ENCODE results near the gene PDE4D. TPM values are rescaled to one million over a fixed set of nuclear protein-coding genes. Genes with fewer than 3 reads are reported as not detected.

The PDE4D gene
- total and polyA plus RNA-seq, 4 donors, result 12.8 to 167 (median 44.5) TPM

DNA sequence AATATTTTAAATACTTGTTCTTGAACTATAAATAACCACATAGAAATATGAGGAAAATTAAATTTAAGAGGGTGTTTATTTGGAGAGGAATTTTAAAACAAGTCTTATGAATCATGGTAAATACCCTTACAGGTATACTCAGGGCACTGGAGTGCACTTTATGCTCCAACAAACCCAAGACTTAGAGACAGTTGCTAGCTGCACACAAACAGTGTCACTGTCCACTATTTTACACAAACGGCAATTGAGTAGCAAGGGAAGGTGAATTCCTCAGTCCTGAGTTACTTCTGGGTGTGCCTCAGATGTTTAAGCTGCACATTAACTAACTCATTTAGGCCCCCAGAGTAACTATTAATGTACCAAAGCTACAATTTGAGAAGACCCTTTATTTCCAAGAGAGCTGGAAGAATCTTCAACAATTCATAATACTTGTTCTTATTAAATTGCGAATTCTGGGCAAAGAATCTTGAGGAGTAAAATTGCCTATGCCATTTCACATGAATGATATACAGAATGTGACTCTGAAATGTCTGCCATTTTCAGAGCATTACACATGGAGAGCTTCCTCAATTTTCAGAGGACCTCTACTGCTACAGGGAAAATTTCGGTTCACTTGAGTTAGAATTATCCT lies 371.2 kb downstream of the PDE4D start:
- ATAC-seq (ENCODE audit: insufficient read depth, low FRiP score), result no peak
- no peak for DNase-seq

GRCh38 chr5:59521476-59521875 lies 372.1 kb downstream of the PDE4D start:
- DNase-seq (no peak), ATAC-seq (ENCODE audit: insufficient read depth, low FRiP score) (no peak)
- Histone ChIP-seq H3K27ac (ENCODE audit: low read depth in 1 of 2, low read length in 1 of 2) (no peak overlapping the region), H3K27me3 (ENCODE audit: control insufficient read depth in 3 of 3, insufficient read depth in 3 of 3, low read length in 2 of 3) (no peaks in the 10 kb centered on the region), H3K36me3 (ENCODE audit: control insufficient read depth in 4 of 4, insufficient read depth in 4 of 4, low read length in 4 of 4) (no peaks in the 10 kb centered on the region), H3K4me3 (no peak overlapping the region), H3K9me3 (ENCODE audit: control insufficient read depth in 4 of 4, insufficient read depth in 3 of 4, low read length in 3 of 4) (peaks cover 0 to 2% (median 0%) of the 10 kb centered on the region in 4 donors), H3K9ac (ENCODE audit: insufficient read depth in 1 of 2, low read length in 2 of 2) (no peak overlapping the region), H3K4me1 (ENCODE audit: control insufficient read depth in 5 of 5, insufficient read depth in 5 of 5, low read length in 5 of 5) (no peaks in the 10 kb centered on the region)
- TF ChIP-seq, protein P1, sequence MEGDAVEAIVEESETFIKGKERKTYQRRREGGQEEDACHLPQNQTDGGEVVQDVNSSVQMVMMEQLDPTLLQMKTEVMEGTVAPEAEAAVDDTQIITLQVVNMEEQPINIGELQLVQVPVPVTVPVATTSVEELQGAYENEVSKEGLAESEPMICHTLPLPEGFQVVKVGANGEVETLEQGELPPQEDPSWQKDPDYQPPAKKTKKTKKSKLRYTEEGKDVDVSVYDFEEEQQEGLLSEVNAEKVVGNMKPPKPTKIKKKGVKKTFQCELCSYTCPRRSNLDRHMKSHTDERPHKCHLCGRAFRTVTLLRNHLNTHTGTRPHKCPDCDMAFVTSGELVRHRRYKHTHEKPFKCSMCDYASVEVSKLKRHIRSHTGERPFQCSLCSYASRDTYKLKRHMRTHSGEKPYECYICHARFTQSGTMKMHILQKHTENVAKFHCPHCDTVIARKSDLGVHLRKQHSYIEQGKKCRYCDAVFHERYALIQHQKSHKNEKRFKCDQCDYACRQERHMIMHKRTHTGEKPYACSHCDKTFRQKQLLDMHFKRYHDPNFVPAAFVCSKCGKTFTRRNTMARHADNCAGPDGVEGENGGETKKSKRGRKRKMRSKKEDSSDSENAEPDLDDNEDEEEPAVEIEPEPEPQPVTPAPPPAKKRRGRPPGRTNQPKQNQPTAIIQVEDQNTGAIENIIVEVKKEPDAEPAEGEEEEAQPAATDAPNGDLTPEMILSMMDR (IDR thresholded peaks at IDR 0.05; ENCODE audit: control extremely low read depth, extremely low read depth), result no peak

More for the DNA sequence above, 371.2 kb downstream of the PDE4D start:
- no peak overlapping the region for H3K27ac ChIP-seq (ENCODE audit: low read depth in 1 of 2, low read length in 1 of 2)
- no peaks in the 10 kb centered on the region for H3K4me1 ChIP-seq (ENCODE audit: control insufficient read depth in 5 of 5, insufficient read depth in 5 of 5, low read length in 5 of 5)
- H3K9ac ChIP-seq (ENCODE audit: insufficient read depth in 1 of 2, low read length in 2 of 2), result peak overlapping the region in 1 of 2 donors; percentile 28
- H3K9me3 ChIP-seq (ENCODE audit: control insufficient read depth in 4 of 4, insufficient read depth in 3 of 4, low read length in 3 of 4), result peaks cover 0 to 2% (median 0%) of the 10 kb centered on the region in 4 donors
- no peak overlapping the region for H3K4me3 ChIP-seq
- TF ChIP-seq, protein P1 (IDR thresholded peaks at IDR 0.05; ENCODE audit: control extremely low read depth, extremely low read depth), result no peak
- no peaks in the 10 kb centered on the region for H3K36me3 ChIP-seq (ENCODE audit: control insufficient read depth in 4 of 4, insufficient read depth in 4 of 4, low read length in 4 of 4)
- 79% methylated on average over 3 of the region's 3 CpGs for WGBS, 2 donors
- H3K27me3 ChIP-seq (ENCODE audit: control insufficient read depth in 3 of 3, insufficient read depth in 3 of 3, low read length in 2 of 3), result no peaks in the 10 kb centered on the region

GRCh38 chr5:59519338-59519737 lies 374.2 kb downstream of the PDE4D start:
- no peaks in the 10 kb centered on the region for H3K36me3 ChIP-seq (ENCODE audit: control insufficient read depth in 4 of 4, insufficient read depth in 4 of 4, low read length in 4 of 4)
- ATAC-seq (ENCODE audit: insufficient read depth, low FRiP score), result no peak
- no peak overlapping the region for H3K9ac ChIP-seq (ENCODE audit: insufficient read depth in 1 of 2, low read length in 2 of 2)
- TF ChIP-seq, protein P1 (IDR thresholded peaks at IDR 0.05; ENCODE audit: control extremely low read depth, extremely low read depth), result no peak
- 91 to 96% methylated on average over 5 of the region's 5 CpGs for WGBS, 2 donors
- no peaks in the 10 kb centered on the region for H3K9me3 ChIP-seq (ENCODE audit: control insufficient read depth in 4 of 4, insufficient read depth in 3 of 4, low read length in 3 of 4)
- H3K4me3 ChIP-seq, result no peak overlapping the region
- no peak overlapping the region for H3K27ac ChIP-seq (ENCODE audit: low read depth in 1 of 2, low read length in 1 of 2)
- H3K4me1 ChIP-seq (ENCODE audit: control insufficient read depth in 5 of 5, insufficient read depth in 5 of 5, low read length in 5 of 5), result peaks cover 0 to 2% (median 0%) of the 10 kb centered on the region in 5 donors
- no peak for DNase-seq
- no peaks in the 10 kb centered on the region for H3K27me3 ChIP-seq (ENCODE audit: control insufficient read depth in 3 of 3, insufficient read depth in 3 of 3, low read length in 2 of 3)

Measured in lung (tissue), 12 donors.